Measurements from ENCODE around the gene KRT76. TPM values are rescaled to one million over a fixed set of nuclear protein-coding genes. Genes with fewer than 3 reads are reported as not detected.

The KRT76 gene
- total RNA-seq, 1 donor from 2014 or later: not detected

GRCh38 chr12:52744493-52745156 is 32.5 kb downstream of the KRT76 start:
- intact Hi-C loops (cut with DNase I): no loop called here
- DNase-seq (ENCODE audit: low spot score): no peak

GRCh38 chr12:52742822-52743457 is 34.2 kb downstream of the KRT76 start:
- intact Hi-C loops (cut with DNase I): no loop called here
- DNase-seq (ENCODE audit: low spot score): no peak

DNA sequence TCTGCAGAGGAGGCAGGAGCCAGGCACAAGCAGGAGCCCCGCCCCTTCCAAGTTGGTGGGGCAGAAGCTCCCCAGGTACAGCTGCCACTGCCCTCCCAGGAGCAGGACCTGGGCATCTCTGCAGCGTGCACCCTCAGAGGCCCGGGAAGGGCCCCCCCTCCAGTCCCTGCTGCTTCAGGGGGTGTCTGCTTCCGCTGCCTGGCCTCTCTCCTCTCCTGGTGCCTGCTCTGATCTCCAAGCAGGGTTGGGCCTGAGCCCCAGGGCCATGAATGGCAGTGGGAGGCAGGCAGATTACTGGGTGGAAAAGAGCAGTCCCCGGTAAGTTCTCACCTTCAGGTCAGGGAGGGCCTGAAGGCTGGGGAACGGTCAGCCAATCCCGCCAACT is 35.0 kb downstream of the KRT76 start:
- no peak for DNase-seq (ENCODE audit: low spot score)
- intact Hi-C loops (cut with DNase I): no loop called here

DNA sequence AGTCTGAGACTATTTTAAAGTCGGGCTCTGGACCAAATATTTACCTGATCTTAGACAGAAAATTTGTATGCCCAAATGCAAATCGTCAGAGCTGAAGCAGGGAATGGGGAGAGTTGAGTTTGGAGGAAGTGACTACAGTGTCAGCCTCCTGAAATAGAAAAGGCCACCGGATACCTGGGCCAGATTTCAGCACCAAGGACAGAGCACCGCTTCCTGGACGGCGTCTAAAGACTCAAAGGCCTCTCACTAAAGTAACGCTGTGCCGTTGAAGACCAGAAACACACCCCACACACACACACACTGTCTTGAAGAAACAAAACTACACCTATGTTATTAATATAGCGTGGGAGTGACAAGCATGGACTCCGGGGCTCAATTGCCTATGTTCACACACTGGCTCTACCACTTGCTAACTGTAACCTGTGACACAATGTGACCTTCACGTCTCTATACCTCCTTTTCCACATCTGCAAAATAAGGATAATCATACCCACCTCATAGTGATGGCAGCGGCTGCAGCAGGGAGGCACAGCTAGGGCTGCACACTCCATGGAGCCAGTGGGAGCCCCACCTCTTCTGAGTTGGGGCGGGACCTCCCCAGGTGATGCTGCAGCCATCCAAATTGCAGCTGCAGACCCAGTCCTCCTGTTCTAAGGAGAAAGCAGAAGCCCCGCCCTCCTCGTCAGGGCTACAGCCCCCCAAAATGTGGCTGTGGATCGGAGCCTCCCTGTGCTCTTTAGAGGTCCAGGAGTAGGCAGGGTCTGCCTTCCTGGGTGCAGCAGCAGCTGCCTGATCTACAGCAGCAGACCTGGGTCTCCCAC is 35.6 kb downstream of the KRT76 start:
- DNase-seq (ENCODE audit: low spot score): no peak
- intact Hi-C loops (cut with DNase I): no loop called here

GRCh38 chr12:52740584-52740983 is 36.6 kb downstream of the KRT76 start:
- intact Hi-C loops (cut with DNase I): no loop called here
- no peak for DNase-seq (ENCODE audit: low spot score)

DNA sequence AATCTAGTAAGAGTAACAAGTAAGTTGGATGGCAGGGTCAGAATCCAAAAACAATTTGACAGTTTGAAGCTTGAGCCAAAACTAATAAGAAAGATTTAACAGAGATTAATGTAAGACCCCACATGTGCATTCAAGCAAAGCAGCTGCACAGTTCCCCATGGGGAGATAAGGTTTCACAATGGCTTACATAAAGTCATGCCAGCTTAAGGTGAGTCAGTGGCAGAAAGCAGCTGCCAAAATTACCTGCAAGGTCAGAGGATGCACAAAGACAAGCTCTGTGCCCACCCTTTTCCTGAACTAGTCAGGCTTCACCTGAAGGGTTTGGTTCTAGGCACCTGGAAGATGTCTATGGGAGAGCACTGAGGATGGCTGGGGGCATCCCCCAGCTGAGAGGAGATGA is 37.2 kb downstream of the KRT76 start:
- DNase-seq (ENCODE audit: low spot score): no peak
- intact Hi-C loops (cut with DNase I): no loop called here

DNA sequence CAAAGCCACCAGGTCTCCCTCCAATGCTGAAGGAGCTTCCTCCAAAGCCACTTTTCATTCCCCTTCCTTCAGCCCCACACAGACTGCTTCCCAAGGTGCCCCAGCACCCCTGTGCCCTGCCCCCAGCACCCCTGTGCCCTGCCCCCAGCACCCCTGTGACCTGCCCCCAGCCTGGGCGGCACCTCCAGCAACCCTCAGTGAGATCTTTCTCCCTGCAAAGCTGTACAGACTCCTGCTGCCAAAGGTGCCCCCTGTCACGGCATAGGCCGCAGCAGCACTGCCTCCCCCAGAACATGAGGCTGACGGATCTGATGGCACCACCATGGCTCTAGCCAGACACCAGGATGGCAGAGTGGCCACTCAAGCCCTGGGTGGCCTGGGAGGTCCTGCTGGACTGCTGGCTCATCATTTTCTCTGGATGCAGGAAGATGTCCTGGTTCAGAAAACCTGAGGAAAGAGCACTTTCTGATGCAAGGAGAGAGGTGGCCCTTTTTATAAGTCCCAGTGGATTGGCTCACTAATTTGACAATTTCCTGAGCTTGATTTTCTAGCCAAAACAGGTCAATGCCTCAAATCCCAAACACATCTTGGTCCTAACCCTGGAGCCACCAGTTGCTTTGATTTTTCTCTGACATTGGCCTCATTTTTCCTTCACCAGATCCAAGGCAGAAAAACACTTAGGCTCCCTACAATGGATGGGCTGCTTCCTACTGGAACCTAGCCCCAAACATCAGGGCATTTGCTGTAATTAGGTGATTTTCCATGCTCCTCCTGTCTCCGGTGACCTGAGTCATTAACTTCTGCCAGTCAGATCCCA is 41.1 kb downstream of the KRT76 start:
- intact Hi-C loops (cut with DNase I): no loop called here
- peak; percentile 63 for DNase-seq (ENCODE audit: low spot score)

- DNase-seq (ENCODE audit: low spot score): peak; percentile 38
- intact Hi-C loops (cut with DNase I): no loop called here
Observed at GRCh38 chr12:52735106-52735505, 42.0 kb downstream of the KRT76 start.

GRCh38 chr12:52730793-52731192 is 46.4 kb downstream of the KRT76 start:
- intact Hi-C loops (cut with DNase I): no loop called here

GRCh38 chr12:52730383-52730782 is 46.8 kb downstream of the KRT76 start:
- intact Hi-C loops (cut with DNase I): no loop called here
- no peak for DNase-seq (ENCODE audit: low spot score)

More at GRCh38 chr12:52730793-52731192, 46.4 kb downstream of the KRT76 start:
- DNase-seq (ENCODE audit: low spot score): no peak

DNA sequence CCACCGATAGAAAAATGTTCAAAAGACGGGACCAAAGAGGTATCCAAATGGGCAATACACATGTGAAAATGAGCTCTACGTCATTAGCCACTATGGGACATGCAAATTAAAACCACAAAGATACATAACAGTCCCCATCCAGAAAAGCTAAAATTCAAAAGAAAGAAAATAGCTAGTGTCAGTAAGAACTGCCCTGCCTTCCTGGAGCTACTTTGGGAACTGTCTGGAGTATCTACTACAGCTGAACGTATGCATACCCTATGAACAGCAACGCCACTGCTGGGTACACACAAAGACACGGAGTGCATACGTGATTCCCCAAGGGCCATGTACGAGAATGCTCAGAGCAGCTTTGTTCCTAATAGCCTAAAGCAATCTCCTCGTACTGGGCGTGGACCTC is 48.0 kb downstream of the KRT76 start:
- intact Hi-C loops (cut with DNase I): no loop called here
- DNase-seq (ENCODE audit: low spot score): no peak

GRCh38 chr12:52728374-52728773 is 48.8 kb downstream of the KRT76 start:
- intact Hi-C loops (cut with DNase I): no loop called here
- DNase-seq (ENCODE audit: low spot score): no peak

DNA sequence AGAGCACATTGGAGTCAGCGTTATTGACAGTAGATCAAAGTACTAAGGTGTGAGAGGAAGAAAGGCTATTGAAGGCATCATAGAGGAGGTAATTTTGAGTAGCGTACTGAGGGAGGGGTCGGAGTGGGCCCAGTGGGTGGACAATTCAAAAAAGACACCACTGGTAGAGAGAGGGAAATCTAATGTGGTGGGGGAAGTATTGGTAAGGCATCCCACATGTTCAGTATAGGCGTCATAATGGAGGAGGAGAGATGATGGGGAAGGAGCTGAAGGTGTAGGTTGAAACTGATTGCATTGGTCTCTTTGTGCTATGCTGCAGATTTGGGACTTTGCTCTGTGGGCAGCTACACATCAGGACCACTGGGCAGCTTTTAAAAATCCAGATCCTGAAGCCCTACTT is 50.1 kb downstream of the KRT76 start:
- intact Hi-C loops (cut with DNase I): no loop called here

DNA sequence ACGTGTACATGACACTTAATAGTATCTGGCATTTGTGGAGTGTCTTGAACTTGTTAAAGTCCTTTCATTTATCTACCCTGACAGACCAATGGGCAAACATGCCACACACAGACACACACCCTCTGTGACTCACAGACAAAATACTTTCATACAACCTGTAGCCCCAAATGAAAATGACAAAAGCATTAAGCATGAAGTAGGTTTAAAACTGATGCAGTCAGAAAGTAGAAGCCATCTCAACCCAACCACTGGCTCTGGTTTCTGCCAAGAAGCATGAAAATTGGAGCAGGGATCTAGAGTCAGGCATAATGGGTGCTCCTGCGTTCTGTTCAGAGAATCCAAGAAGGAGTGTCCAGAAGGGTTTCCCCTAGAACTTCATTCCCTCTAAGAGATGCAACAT is 50.7 kb downstream of the KRT76 start:
- intact Hi-C loops (cut with DNase I): no loop called here
- no peak for DNase-seq (ENCODE audit: low spot score)

More for the DNA sequence above, 50.1 kb downstream of the KRT76 start:
- no peak for DNase-seq (ENCODE audit: low spot score)

DNA sequence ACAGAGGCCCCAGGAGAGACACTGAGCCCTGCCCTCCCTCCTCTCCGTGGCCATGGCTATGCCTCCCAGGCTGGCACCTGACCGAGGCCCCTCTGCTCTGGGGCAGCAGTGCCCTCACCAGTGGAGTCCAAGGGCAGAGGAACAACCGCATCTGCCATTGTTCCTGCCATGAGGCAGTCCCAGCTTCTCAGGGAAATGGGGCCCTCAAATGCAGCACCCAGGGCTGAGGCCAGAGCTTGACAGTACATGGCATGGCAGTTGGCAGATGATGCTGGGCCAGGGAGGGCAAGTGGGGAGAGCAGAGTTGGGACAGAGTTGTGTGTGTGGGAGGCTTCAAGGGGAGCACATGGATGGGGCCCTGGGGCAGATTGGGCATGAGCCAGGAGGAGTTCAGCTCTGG is 52.8 kb downstream of the KRT76 start:
- DNase-seq (ENCODE audit: low spot score): no peak
- intact Hi-C loops (cut with DNase I): no loop called here

- intact Hi-C loops (cut with DNase I): no loop called here
- DNase-seq (ENCODE audit: low spot score): no peak
Observed at GRCh38 chr12:52722680-52723079, 54.5 kb downstream of the KRT76 start.

DNA sequence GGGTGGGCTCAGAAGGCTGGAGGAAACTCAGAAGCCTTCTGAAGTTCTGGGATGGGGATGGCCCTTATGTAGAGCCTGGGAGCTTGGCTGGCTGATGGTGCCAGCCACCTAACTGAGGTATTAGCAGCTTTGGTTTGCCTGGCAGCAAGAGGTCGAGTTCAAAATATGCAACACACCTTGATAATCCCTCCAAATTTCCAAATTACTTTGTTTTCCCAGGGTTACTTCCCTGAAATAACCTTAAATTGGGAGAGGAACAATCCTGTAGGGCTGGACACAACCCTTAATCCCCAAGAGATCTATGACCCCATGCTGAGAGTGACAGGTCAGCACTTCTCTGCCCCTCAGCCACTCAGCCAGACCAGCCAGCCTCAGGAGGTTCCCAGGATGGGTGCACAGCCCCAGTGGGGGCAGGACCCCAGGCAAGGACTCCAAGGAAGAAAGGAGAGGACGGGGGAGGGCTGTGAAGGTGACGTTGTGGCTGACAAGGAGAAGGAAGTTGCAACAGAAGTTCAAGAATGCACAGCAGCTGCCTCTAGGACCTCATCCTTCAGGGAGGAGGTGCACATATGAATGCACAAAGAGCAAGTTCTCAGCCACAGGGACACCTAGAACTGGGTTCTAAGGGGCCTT is 55.2 kb downstream of the KRT76 start:
- intact Hi-C loops (cut with DNase I): no loop called here
- no peak for DNase-seq (ENCODE audit: low spot score)

DNA sequence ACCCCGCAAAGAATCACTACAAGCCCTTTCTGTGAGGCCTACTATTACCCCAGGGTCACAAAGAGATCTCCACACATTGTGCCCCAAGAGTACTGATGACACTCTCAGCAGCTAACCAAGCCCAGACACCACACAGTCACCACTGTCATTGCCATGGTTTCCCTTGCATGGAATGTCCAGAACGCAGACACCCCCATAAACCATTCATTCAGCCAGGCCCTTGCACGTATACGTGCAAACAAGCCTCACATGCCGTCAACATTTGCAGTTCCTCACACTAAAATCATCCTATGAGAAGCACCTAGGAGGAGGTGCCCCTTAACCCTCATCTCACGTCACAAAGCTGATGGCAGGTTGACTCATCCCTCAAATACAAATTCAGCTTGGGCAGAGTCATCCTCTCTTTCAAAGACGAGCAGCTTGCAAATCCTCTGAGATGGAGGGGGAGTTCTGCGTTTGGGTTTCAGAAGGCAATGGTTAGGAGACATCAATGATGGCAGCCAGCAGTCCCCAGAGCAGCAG is 56.7 kb downstream of the KRT76 start:
- intact Hi-C loops (cut with DNase I): no loop called here
- DNase-seq (ENCODE audit: low spot score): no peak

Data from cardiac septum (tissue), 1 donor.